CD4-positive, alpha-beta T cell treated with Interleukin-6 for 4 hours (primary cell): ENCODE data around the gene INTS7.

Experiments used
- DNase-seq: peaks from one replicate; pipeline ENCODE4 v3.0.0-alpha.2; 2020; ENCODE audit warnings: mixed read lengths

Gene INTS7, protein sequence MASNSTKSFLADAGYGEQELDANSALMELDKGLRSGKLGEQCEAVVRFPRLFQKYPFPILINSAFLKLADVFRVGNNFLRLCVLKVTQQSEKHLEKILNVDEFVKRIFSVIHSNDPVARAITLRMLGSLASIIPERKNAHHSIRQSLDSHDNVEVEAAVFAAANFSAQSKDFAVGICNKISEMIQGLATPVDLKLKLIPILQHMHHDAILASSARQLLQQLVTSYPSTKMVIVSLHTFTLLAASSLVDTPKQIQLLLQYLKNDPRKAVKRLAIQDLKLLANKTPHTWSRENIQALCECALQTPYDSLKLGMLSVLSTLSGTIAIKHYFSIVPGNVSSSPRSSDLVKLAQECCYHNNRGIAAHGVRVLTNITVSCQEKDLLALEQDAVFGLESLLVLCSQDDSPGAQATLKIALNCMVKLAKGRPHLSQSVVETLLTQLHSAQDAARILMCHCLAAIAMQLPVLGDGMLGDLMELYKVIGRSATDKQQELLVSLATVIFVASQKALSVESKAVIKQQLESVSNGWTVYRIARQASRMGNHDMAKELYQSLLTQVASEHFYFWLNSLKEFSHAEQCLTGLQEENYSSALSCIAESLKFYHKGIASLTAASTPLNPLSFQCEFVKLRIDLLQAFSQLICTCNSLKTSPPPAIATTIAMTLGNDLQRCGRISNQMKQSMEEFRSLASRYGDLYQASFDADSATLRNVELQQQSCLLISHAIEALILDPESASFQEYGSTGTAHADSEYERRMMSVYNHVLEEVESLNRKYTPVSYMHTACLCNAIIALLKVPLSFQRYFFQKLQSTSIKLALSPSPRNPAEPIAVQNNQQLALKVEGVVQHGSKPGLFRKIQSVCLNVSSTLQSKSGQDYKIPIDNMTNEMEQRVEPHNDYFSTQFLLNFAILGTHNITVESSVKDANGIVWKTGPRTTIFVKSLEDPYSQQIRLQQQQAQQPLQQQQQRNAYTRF

GRCh38 chr1:212035123-212035834, at the start of gene INTS7, which contains the start of gene DTL:
INTS7 (minus strand) TSS chr1:212035557; CDS start chr1:212035437, 120 bp downstream.
DTL (plus strand) TSS chr1:212035748; CDS start chr1:212035891, 143 bp downstream.
- DNase-seq, result peak; percentile 98

DNA sequence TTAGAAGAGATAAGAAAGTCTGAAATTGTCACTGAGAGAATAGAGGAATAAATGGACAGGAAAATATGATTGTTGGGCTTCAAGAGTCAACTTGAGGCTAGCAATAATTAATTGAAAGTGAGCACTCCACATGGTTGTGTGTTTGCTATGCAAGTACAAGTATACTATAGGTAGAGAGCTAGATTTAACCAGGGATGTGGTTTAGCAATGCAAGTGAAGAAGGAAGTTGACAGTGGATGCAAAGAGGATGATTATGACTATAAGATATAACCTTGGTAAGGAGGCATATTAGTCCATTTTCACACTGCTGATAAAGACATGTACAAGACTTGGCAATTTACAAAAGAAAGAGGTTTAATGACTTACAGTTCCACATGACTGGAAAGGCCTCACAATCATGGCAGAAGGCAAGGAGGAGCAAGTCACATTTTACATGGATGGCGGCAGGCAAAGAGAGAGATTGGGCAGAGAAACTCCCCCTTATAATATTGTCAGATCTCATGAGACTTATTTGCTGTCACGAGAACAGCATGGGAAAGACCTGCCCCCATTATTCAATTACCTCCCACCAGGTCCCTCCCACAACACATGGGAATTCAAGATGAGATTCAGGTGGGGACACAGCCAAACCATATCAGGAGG, 47.5 kb upstream of the INTS7 start:
- no peak for DNase-seq

GRCh38 chr1:212078826-212079225, 43.5 kb upstream of the INTS7 start:
- no peak for DNase-seq

DNA sequence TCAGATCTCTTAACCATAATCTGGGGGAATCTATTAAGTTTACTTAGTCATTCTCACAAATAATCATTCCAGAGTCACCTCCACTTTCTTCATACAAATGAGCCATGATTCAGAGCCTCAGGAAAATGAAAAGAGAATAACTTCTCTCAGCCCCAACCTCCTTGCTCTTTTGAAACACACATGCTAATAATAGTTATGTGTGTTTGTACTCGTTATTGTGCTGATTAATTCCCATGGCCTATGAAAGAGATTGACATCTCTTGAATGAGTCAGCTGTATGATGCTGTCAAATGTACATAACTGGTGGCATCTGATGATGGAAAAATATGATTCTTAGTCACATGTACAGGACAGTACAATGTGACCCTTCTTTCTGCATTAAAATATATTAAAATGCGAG, 41.7 kb upstream of the INTS7 start:
- no peak for DNase-seq

DNA sequence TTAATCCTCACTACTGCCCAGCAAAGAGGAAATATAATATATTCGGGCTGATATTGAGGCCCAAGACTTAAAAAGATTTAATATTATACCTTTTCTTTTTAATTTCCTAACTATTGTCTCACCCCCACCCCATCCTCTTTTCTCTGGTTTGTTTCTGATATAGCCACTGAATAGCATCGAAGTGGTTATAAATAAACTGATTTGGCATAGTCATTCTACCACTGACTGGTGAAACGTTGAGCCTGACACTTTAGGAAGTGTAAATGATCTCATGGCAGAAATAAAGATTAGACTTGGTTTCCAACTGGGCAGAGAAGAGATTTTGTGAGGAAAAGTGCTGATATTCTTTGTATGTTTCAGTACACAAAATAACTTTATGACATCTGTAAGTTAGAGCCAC, 39.5 kb upstream of the INTS7 start:
- DNase-seq, result no peak

DNA sequence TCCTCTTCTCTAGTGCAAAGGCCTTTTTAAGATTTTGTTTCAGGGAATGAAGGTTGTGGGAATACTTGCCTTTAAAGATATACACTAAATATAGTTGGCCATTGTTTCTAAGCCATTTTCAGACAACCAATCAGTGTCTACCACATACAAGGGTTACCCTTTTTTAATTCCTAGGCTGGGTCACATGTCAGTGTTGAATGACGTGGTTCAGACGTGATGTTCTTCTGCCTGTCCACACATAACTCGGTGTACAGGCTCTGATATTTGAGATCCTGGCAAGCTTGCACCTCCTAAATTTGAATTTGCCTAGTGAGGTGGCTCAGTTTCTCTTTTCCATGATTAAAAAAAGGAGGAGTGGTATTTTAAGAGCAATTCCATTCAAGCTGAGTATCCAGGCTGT, 39.0 kb upstream of the INTS7 start:
- DNase-seq, result no peak

- no peak for DNase-seq
Observed at GRCh38 chr1:212073490-212073889, 38.1 kb upstream of the INTS7 start.

DNA sequence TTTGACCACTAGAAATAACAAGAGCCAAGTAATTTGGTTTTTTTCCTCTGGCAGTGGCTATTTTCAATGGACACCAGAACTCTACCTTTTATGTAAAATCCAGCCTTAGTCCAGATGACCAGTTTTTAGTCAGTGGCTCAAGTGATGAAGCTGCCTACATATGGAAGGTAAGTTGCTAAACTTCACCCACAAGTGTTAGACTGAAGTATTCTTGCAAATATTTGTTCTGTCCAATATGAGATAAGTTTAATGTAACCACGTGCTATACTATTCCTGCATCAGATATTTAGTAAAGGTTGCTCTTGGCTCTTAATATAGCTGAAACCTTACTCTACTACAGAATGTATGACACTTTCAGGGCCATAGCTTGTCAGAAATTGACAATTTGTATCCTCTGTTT, 36.7 kb upstream of the INTS7 start:
- DNase-seq, result no peak

DNA sequence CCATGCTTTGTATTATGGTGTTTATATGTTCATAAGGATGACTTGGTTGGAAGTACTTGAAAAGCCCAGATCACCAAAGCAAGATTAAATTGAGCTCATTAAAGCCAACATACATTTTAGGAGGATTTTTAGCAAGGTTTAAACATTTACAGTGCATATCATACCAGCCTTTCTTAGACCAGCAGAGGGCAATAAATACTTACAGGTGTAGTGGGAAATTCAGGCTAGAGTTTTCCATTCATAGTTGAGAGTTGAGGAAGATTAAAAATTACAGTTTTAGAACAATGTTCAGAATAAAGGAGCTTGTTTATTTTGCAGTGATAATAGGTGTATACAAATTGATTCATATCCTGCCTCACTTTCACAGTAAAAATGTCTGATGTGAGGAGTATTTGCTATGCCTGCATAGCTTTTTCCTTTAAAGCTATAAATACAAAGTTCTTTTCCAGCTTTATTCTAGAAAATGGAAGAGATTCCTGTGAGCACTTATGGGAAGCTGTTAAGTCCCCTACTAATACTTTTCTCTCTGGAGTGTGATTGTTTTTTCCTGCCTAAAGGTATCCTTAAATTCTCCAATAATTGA, 35.5 kb upstream of the INTS7 start:
- DNase-seq, result no peak

- no peak for DNase-seq
Observed at GRCh38 chr1:212067787-212068186, 32.4 kb upstream of the INTS7 start.

DNA sequence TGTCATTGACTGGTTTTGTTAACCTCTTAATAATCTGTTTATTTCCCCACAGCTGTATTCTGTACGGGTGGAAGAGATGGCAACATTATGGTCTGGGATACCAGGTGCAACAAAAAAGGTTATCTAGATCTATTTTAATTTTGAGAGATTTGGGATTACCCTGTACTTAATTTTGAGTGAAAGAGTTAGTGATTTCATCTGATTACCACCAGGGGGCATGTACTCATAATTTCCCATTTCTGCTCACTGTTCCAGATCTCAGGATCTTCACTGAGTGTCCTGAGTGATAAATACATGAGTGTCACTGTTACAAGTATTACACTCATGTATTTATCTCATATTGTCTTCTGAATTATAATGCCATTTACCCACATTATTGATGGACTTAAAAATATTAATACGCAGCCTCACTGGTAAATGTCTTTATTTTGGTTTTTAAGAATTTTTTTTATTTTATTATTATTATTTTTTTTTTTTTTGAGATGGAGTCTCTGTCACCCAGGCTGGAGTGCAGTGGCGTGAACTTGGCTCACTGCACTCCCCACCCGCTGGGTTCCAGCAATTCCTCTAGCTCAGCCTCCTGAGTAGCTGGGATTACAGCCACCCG, 27.6 kb upstream of the INTS7 start:
- DNase-seq, result no peak

GRCh38 chr1:212060632-212061472, 25.5 kb upstream of the INTS7 start:
- no peak for DNase-seq

GRCh38 chr1:212055333-212055732, 20.0 kb upstream of the INTS7 start:
- DNase-seq, result no peak

DNA sequence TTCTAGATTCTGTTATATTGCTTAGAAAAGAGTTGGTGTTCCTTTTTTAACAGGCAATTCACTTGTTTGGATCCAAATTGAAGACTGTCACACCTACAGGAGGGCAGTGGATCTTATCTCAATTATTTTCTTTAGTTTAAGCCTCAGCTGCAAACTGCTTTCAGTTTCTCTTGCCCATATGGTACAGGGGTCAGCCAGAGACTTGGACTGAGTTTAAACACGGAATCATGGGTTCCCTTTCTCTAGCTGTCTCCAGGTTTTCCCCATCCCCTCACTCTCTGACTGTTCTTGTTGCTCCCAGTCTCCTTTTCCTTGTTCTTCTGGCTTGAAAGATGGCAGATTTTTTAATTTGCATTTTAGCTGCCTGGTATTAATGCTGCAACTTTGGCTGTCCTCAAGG, 18.6 kb upstream of the INTS7 start:
- no peak for DNase-seq

- no peak for DNase-seq
Observed at GRCh38 chr1:212045981-212046380, 10.6 kb upstream of the INTS7 start.

- DNase-seq, result no peak
Observed at GRCh38 chr1:212044851-212045250, 9.5 kb upstream of the INTS7 start.

DNA sequence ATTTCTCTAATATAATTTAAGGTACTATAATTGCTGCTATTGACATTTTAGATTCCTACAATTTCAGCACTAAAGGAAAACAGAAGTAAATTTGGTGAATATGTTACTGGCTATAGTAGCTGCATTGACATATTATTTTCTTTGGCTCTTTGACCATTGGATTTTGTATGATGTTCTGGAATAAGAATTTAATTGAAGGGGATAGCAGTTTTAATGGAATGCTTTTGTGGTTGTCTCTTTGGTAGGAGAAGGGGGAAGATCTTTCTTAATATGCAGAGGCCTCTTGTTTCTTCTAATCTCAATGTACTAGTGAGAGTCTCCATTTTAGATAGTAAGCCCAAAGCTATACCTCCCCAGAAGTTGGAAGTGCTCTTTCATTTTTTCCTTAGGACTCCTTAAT, 7.1 kb upstream of the INTS7 start:
- no peak for DNase-seq

- DNase-seq, result peak; percentile 4
Observed at GRCh38 chr1:212040629-212041412, 5.5 kb upstream of the INTS7 start.

GRCh38 chr1:212039622-212040021, 4.3 kb upstream of the INTS7 start:
- DNase-seq, result no peak

- DNase-seq, result no peak
Observed at GRCh38 chr1:212037900-212038299, 2.5 kb upstream of the INTS7 start.
